A673 (cell line): ENCODE measurements around the gene SCUBE2. TPM values are rescaled to one million over a fixed set of nuclear protein-coding genes. Genes with fewer than 3 reads are reported as not detected.

Experiments
- BruUV-seq: library from RNA; stranded (reverse); fragments of 400-500 nt; replicated peaks from 2 replicates; lab custom pipeline; 2021; lab: Mats Ljungman, UMichigan
- CTCF ChIA-PET: fragments of 300-600 bp; sonication (Branson Sonifier 250); formaldehyde crosslinking; loops from one replicate; lab custom pipeline; 2022; ENCODE audit warnings: antibody characterized with exemption; lab: Charles Lee
- POLR2A ChIA-PET: fragments of 300-600 bp; sonication (Branson Sonifier 250); formaldehyde crosslinking; loops from one replicate; lab custom pipeline; 2022; ENCODE audit warnings: antibody characterized with exemption; ENCODE audit not compliant: low non-redundant PET; lab: Charles Lee
- DNase-seq: peaks from one replicate; pipeline ENCODE4 v3.0.0-alpha.2; 2015; ENCODE audit warnings: low spot score
- H3K27ac ChIP-seq: fragments of 200-600 bp; sonication (generic); 2 replicates; pipeline ENCODE4 v1.5.1; 2016; ENCODE audit warnings: mixed run types, low read depth, mild to moderate bottlenecking, mixed read lengths, antibody characterized with exemption, low read length; ENCODE audit not compliant: poor library complexity, severe bottlenecking
- H3K27me3 ChIP-seq: fragments of 200-600 bp; sonication (generic); replicated peaks from 2 replicates; pipeline ENCODE4 v1.6.1; 2017; ENCODE audit warnings: mixed run types, low read depth, mild to moderate bottlenecking, mixed read lengths, antibody characterized with exemption, low read length; ENCODE audit not compliant: insufficient read depth, poor library complexity
- H3K36me3 ChIP-seq: fragments of 200-600 bp; sonication (generic); 2 replicates; pipeline ENCODE4 v1.6.1; 2016; ENCODE audit warnings: mixed run types, mild to moderate bottlenecking, mixed read lengths, antibody characterized with exemption, low read length; ENCODE audit not compliant: insufficient read depth, poor library complexity, severe bottlenecking
- H3K4me1 ChIP-seq: fragments of 200-600 bp; sonication (generic); 2 replicates; pipeline ENCODE4 v1.6.1; 2017; ENCODE audit warnings: mixed run types, mild to moderate bottlenecking, mixed read lengths, antibody characterized with exemption, low read length; ENCODE audit not compliant: insufficient read depth, poor library complexity, severe bottlenecking
- H3K4me3 ChIP-seq: fragments of 200-600 bp; sonication (generic); 2 replicates; pipeline ENCODE4 v1.5.1; 2016; ENCODE audit warnings: low read depth, mixed run types, mild to moderate bottlenecking, mixed read lengths, low read length; ENCODE audit not compliant: poor library complexity, severe bottlenecking
- H3K9me3 ChIP-seq: fragments of 200-600 bp; sonication (generic); 2 replicates; pipeline ENCODE4 v1.6.1; 2016; ENCODE audit warnings: mixed run types, low read depth, mild to moderate bottlenecking, mixed read lengths, antibody characterized with exemption, low read length; ENCODE audit not compliant: poor library complexity, severe bottlenecking
- EZH2 ChIP-seq: fragments of 200-600 bp; sonication (generic); IDR thresholded peaks from 2 replicates; pipeline ENCODE4 v1.6.1; 2017; ENCODE audit warnings: borderline replicate concordance, low read depth, mild to moderate bottlenecking, mixed read lengths, antibody characterized with exemption, low read length; ENCODE audit not compliant: poor library complexity, severe bottlenecking
- intact Hi-C: fragments of 100-400 bp; cut with micrococcal nuclease; formaldehyde crosslinking; loops from one replicate; pipeline ENCODE4 v1.10.0; 2022; ENCODE audit not compliant: unreplicated experiment
- total RNA-seq: library from RNA; stranded (reverse); gene quantifications from 2 replicates; pipeline ENCODE4 v1.2.3, GENCODE V29; 2021
- TF ChIP-seq, protein P1 (sequence below): fragments of 300-800, 200-600 bp; sonication (generic); conservative IDR thresholded peaks from 2 replicates; pipeline ENCODE4 v1.5.1; 2017; ENCODE audit warnings: low read depth, mild to moderate bottlenecking, antibody characterized with exemption, low read length, moderate library complexity, mixed read lengths

SCUBE2 gene
- total RNA-seq, 1 experiment from 2014 or later, result 1.4 TPM

DNA sequence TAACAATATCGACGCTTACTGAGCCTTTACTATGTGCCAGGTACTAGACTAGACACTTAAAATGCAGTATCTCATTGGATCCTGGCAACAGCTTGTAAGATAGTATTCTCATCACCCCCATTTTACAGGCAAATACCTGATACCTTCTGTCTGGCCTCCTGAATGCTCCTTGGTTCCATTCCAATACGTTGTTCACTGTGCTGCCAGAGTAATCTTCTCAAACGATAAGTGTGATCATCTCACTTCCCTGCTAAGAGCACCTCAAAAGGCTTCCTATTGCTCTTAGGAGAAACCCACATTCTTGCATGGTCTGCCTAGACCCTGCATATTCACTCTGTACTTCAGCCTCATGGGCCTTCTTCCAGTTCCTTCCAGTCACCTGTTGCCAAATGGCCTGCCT, 86.3 kb downstream of the SCUBE2 start:
- DNase-seq, result no peak
- H3K27ac ChIP-seq, result no peak overlapping the region
- peaks cover 42% of the 10 kb centered on the region for H3K27me3 ChIP-seq
- ChIA-PET POLR2A (no interaction called here), CTCF (no interaction called here)
- H3K9me3 ChIP-seq, result no peaks in the 10 kb centered on the region
- no TSS peak for BruUV-seq
- intact Hi-C loops, result no loop called here
- no peaks in the 10 kb centered on the region for H3K36me3 ChIP-seq
- peaks cover 14% of the 10 kb centered on the region for H3K4me1 ChIP-seq
- H3K4me3 ChIP-seq, result no peak overlapping the region
- TF ChIP-seq, protein P1, sequence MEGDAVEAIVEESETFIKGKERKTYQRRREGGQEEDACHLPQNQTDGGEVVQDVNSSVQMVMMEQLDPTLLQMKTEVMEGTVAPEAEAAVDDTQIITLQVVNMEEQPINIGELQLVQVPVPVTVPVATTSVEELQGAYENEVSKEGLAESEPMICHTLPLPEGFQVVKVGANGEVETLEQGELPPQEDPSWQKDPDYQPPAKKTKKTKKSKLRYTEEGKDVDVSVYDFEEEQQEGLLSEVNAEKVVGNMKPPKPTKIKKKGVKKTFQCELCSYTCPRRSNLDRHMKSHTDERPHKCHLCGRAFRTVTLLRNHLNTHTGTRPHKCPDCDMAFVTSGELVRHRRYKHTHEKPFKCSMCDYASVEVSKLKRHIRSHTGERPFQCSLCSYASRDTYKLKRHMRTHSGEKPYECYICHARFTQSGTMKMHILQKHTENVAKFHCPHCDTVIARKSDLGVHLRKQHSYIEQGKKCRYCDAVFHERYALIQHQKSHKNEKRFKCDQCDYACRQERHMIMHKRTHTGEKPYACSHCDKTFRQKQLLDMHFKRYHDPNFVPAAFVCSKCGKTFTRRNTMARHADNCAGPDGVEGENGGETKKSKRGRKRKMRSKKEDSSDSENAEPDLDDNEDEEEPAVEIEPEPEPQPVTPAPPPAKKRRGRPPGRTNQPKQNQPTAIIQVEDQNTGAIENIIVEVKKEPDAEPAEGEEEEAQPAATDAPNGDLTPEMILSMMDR, result no peak
- TF ChIP-seq EZH2, result no peak

DNA sequence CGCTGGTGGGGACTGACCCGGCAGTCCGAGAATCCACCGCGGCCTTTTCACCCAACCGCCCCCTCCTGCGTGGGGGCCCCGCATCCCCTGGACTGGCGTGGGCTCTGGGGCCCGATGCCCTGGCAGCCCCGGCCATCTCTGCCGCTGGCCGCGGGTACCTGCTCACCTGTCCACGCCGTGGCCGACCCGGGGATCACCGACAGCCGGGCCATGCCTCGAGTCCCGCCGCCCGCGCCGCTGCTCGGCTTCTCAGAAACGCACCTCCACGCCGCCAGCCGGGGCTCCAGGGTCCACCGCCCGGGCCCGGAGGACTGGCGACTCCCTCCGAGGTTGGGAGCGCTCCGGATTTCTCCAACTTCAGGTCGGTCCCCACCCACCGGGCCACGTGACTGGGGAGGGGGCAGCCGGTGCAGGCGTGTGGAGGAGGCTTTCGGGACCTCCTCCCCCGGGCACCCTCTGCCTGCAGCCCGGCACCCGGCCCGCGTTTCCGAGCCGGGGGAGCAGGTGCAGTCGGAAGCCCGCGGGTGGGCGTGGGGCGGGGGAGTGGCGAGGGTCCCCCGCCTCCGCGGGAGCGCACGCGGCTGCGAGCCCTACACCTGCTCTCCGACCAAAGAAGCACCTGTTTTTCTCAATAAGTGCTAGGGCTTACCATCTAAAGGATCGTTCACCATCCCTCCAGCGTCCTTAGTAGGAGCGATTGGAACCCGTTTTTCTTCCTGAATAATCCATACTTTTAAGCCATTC, 87.0 kb downstream of the SCUBE2 start:
- CTCF ChIA-PET, result no interaction called here
- BruUV-seq, result no TSS peak
- TF ChIP-seq EZH2, result no peak
- TF ChIP-seq, protein P1, result no peak
- H3K36me3 ChIP-seq, result no peaks in the 10 kb centered on the region
- no peak overlapping the region for H3K27ac ChIP-seq
- POLR2A ChIA-PET, result no interaction called here
- intact Hi-C loops, result no loop called here
- DNase-seq, result no peak
- H3K4me1 ChIP-seq, result peaks cover 14% of the 10 kb centered on the region
- peak overlapping the region; percentile 26 for H3K4me3 ChIP-seq
- H3K27me3 ChIP-seq, result peaks cover 42% of the 10 kb centered on the region
- no peaks in the 10 kb centered on the region for H3K9me3 ChIP-seq

- ChIA-PET CTCF (interaction anchor here (0.6 kb wide), 1 partner anchor 12 kb away, joined by 3 read pairs; no protein-coding TSS in a partner anchor), POLR2A (no interaction called here)
- peak; percentile 74 for DNase-seq
- Histone ChIP-seq H3K9me3 (no peaks in the 10 kb centered on the region), H3K27me3 (peaks cover 42% of the 10 kb centered on the region), H3K36me3 (no peaks in the 10 kb centered on the region), H3K4me1 (peaks cover 14% of the 10 kb centered on the region), H3K4me3 (peak within 1 kb of the TSS; percentile 26), H3K27ac (no peak within 1 kb of the TSS)
- intact Hi-C loops, result no loop called here
- no peak for TF ChIP-seq EZH2
- TF ChIP-seq, protein P1, result no peak
- BruUV-seq, result no TSS peak
Measured at GRCh38 chr11:9003573-9004182, 87.7 kb downstream of the SCUBE2 start, which contains the start of gene NRIP3. Gene NRIP3, minus strand, starts transcription at chr11:9004001. Its CDS starts 66 bp downstream, at chr11:9003935.
